Right lobe of liver (tissue), 4 donors: ENCODE results near the gene CENPM.

Experiments used
- CTCF ChIP-seq, 4 donors: fragments of 200-600 bp in 3 of 4; fragments of 450-650 bp in 1 of 4; IDR thresholded peaks; one replicate each; pipeline versions ENCODE4 v1.5.1 to v1.8.0; 2016 to 2022; ENCODE audit warnings: antibody characterized with exemption in 4 of 4, mild to moderate bottlenecking in 2 of 4
- POLR2A ChIP-seq: fragments of 450-650 bp; IDR thresholded peaks from one replicate; pipeline ENCODE4 v1.6.1; 2017; ENCODE audit warnings: antibody characterized with exemption, mild to moderate bottlenecking
- donor health status: DM: no; HTN: no; CAD: no.
- donor health status: DM: no; HTN: no; CAD: no.
- donor health status: DM: no; HTN: yes; CAD: no.

- TF ChIP-seq CTCF (IDR thresholded peaks at IDR 0.05) (no peak), POLR2A (no peak)
These were observed 12.5 kb downstream of the CENPM start for GRCh38 chr22:41934284-41935014.
